ENCODE measurements around the gene DDX28. TPM values are rescaled to one million over a fixed set of nuclear protein-coding genes. Genes with fewer than 3 reads are reported as not detected.

DDX28 gene
- total and polyA plus RNA-seq, 11 donors, result 4.4 to 11.9 (median 8.8) TPM

GRCh38 chr16:67971111-67971510, 51.9 kb downstream of the DDX28 start:
- Histone ChIP-seq H3K27me3 (no peaks in the 10 kb centered on the region), H3K27ac (no peak overlapping the region), H3K4me3 (no peak overlapping the region), H3K36me3 (peaks cover 0 to 4% (median 0%) of the 10 kb centered on the region in 9 donors), H3K9me3 (no peaks in the 10 kb centered on the region), H3K4me1 (peaks cover 7 to 24% (median 17%) of the 10 kb centered on the region in 12 donors)
- 91 to 95% (median 94%) methylated on average over 9 of the region's 9 CpGs for WGBS, 4 donors
- no peak for DNase-seq
- no peak for TF ChIP-seq POLR2A (IDR thresholded peaks at IDR 0.05)
- TF ChIP-seq CTCF (IDR thresholded peaks at IDR 0.05), result no peak
- intact Hi-C loops (cut with DNase I), result no loop called here
- ATAC-seq, result no peak

Other genes with a start within 250 kb of the DDX28 start
- 10 to 100 TPM in 6 of 9 donors, 1 to 10 TPM in 3; 7.1 to 19.7 (median 12.3) TPM for gene RANBP10, start 216.7 kb downstream of the DDX28 start, total RNA-seq
- 10 to 100 TPM in 1 of 2 donors, 1 to 10 TPM in 1; 5.6 to 11.2 TPM for gene RANBP10, start 216.7 kb downstream of the DDX28 start, polyA plus RNA-seq
- under 1 TPM in 8 of 9 donors, not detected in 1; 0.16 to 0.93 (median 0.46) TPM for gene TSNAXIP1, start 216.3 kb downstream of the DDX28 start, total RNA-seq
- under 1 TPM; 0.67 to 0.76 TPM for gene TSNAXIP1, start 216.3 kb downstream of the DDX28 start, polyA plus RNA-seq
- gene THAP11, start 180.9 kb downstream of the DDX28 start, total RNA-seq, result 10 to 100 TPM; 24.9 to 87.5 (median 31.4) TPM
- gene THAP11, start 180.9 kb downstream of the DDX28 start, polyA plus RNA-seq, result 10 to 100 TPM; 10.6 to 26.3 TPM
- gene NUTF2, start 176.3 kb downstream of the DDX28 start, total RNA-seq, result 100 to 1,000 TPM in 2 of 9 donors, 10 to 100 TPM in 7; 66.5 to 145 (median 90.9) TPM
- gene NUTF2, start 176.3 kb downstream of the DDX28 start, polyA plus RNA-seq, result 100 to 1,000 TPM; 179 to 191 TPM
- 10 to 100 TPM; 14.4 to 31.2 (median 20.1) TPM for gene CENPT, start 175.5 kb downstream of the DDX28 start, total RNA-seq
- gene CENPT, start 175.5 kb downstream of the DDX28 start, polyA plus RNA-seq, result 10 to 100 TPM; 25.7 to 28.0 TPM
- 10 to 100 TPM; 26.2 to 42.5 (median 32.5) TPM for gene EDC4, start 150.2 kb downstream of the DDX28 start, total RNA-seq
- gene EDC4, start 150.2 kb downstream of the DDX28 start, polyA plus RNA-seq, result 10 to 100 TPM; 27.8 to 31.1 TPM
- gene NRN1L, start 138.3 kb downstream of the DDX28 start, total RNA-seq, result 1 to 10 TPM in 4 of 9 donors, under 1 TPM in 2, not detected in 3; 0.78 to 5.8 (median 1.7) TPM
- 1 to 10 TPM; 1.7 to 1.8 TPM for gene NRN1L, start 138.3 kb downstream of the DDX28 start, polyA plus RNA-seq
- gene PSKH1, start 130.0 kb downstream of the DDX28 start, total RNA-seq, result 10 to 100 TPM; 17.1 to 31.3 (median 21.6) TPM
- 10 to 100 TPM; 16.3 to 36.9 TPM for gene PSKH1, start 130.0 kb downstream of the DDX28 start, polyA plus RNA-seq
- 1 to 10 TPM in 3 of 9 donors, under 1 TPM in 5, not detected in 1; 0.23 to 2.1 (median 0.74) TPM for gene CTRL, start 91.4 kb downstream of the DDX28 start, total RNA-seq
- gene CTRL, start 91.4 kb downstream of the DDX28 start, polyA plus RNA-seq, result under 1 TPM; 0.61 to 0.90 TPM
- 100 to 1,000 TPM in 1 of 9 donors, 10 to 100 TPM in 8; 39.4 to 182 (median 60.5) TPM for gene PSMB10, start 86.4 kb downstream of the DDX28 start, total RNA-seq
- 100 to 1,000 TPM in 1 of 2 donors, 10 to 100 TPM in 1; 56.9 to 118 TPM for gene PSMB10, start 86.4 kb downstream of the DDX28 start, polyA plus RNA-seq
- 10 to 100 TPM in 7 of 9 donors, 1 to 10 TPM in 2; 9.7 to 24.1 (median 18.2) TPM for gene LCAT, start 79.1 kb downstream of the DDX28 start, total RNA-seq
- gene LCAT, start 79.1 kb downstream of the DDX28 start, polyA plus RNA-seq, result 10 to 100 TPM; 10.9 to 31.7 TPM
- gene SLC12A4, start 54.6 kb downstream of the DDX28 start, total RNA-seq, result 10 to 100 TPM; 64.6 to 92.2 (median 86.8) TPM
- gene SLC12A4, start 54.6 kb downstream of the DDX28 start, polyA plus RNA-seq, result 10 to 100 TPM; 65.3 to 81.5 TPM
- gene DPEP3, start 42.7 kb downstream of the DDX28 start, total RNA-seq, result under 1 TPM in 2 of 9 donors, not detected in 7; 0.13 to 0.16 TPM
- not detected for gene DPEP3, start 42.7 kb downstream of the DDX28 start, polyA plus RNA-seq
- 1 to 10 TPM in 5 of 9 donors, under 1 TPM in 4; 0.42 to 9.8 (median 1.2) TPM for gene DPEP2, start 23.7 kb downstream of the DDX28 start, total RNA-seq
- gene DPEP2, start 23.7 kb downstream of the DDX28 start, polyA plus RNA-seq, result 1 to 10 TPM; 1.1 to 1.2 TPM
- not detected for gene DPEP2NB, start 7.3 kb downstream of the DDX28 start, total RNA-seq
- gene DPEP2NB, start 7.3 kb downstream of the DDX28 start, polyA plus RNA-seq, result not detected
- gene DUS2, start 52 bp upstream of the DDX28 start, total RNA-seq, result 10 to 100 TPM in 1 of 9 donors, 1 to 10 TPM in 8; 3.8 to 11.5 (median 7.2) TPM
- 10 to 100 TPM in 1 of 2 donors, 1 to 10 TPM in 1; 4.5 to 10.4 TPM for gene DUS2, start 52 bp upstream of the DDX28 start, polyA plus RNA-seq
- 10 to 100 TPM; 20.6 to 35.1 (median 28.8) TPM for gene NFATC3, start 62.1 kb upstream of the DDX28 start, total RNA-seq
- 10 to 100 TPM in 1 of 2 donors, 1 to 10 TPM in 1; 5.9 to 12.1 TPM for gene NFATC3, start 62.1 kb upstream of the DDX28 start, polyA plus RNA-seq
- gene ESRP2, start 212.9 kb upstream of the DDX28 start, total RNA-seq, result 1 to 10 TPM in 2 of 9 donors, under 1 TPM in 6, not detected in 1; 0.15 to 1.9 (median 0.63) TPM
- under 1 TPM; 0.30 to 0.33 TPM for gene ESRP2, start 212.9 kb upstream of the DDX28 start, polyA plus RNA-seq
- 10 to 100 TPM; 27.3 to 68.0 (median 45.4) TPM for gene PLA2G15, start 222.1 kb upstream of the DDX28 start, total RNA-seq
- 10 to 100 TPM; 25.8 to 66.6 TPM for gene PLA2G15, start 222.1 kb upstream of the DDX28 start, polyA plus RNA-seq
- 10 to 100 TPM; 32.7 to 76.0 (median 45.1) TPM for gene SLC7A6, start 241.3 kb upstream of the DDX28 start, total RNA-seq
- 10 to 100 TPM; 45.6 to 50.5 TPM for gene SLC7A6, start 241.3 kb upstream of the DDX28 start, polyA plus RNA-seq